Vagina (tissue), 2 donors: ENCODE results near the gene FGFR3. TPM values are rescaled to one million over a fixed set of nuclear protein-coding genes. Genes with fewer than 3 reads are reported as not detected.

ENCODE experiments used
- DNase-seq, 2 donors: peaks; one replicate each; pipeline ENCODE4 v3.0.0-alpha.2; 2017; ENCODE audit errors: extremely low spot score in 2 of 2
- H3K27ac ChIP-seq: fragments of 200-600 bp; sonication (generic); one replicate; pipeline ENCODE4 v1.5.1; 2019
- H3K27me3 ChIP-seq: fragments of 200-600 bp; sonication (generic); one replicate; pipeline ENCODE4 v1.5.1; 2019
- H3K36me3 ChIP-seq, 2 donors: fragments of 200-600 bp; sonication (generic); one replicate each; pipeline ENCODE4 v1.5.1; 2017 to 2019
- H3K4me1 ChIP-seq: fragments of 200-600 bp; sonication (generic); one replicate; pipeline ENCODE4 v1.5.1; 2019
- H3K4me3 ChIP-seq, 2 donors: fragments of 200-600 bp; sonication (generic); 1 replicate in 1 of 2; 2 replicates in 1 of 2; pipeline ENCODE4 v1.5.1; 2016 to 2019
- H3K9me3 ChIP-seq: fragments of 200-600 bp; sonication (generic); one replicate; pipeline ENCODE4 v1.5.1; 2019
- CTCF ChIP-seq, 3 experiments: fragments of 450-650 bp in 2 of 3; fragments of 200-600 bp in 1 of 3; sonication (generic) in 1 of 3; IDR thresholded peaks; one replicate each; pipeline ENCODE4 v1.5.1; 2017 to 2019; ENCODE audit warnings: antibody characterized with exemption in 3 of 3, mild to moderate bottlenecking in 2 of 3, moderate library complexity in 2 of 3
- POLR2A ChIP-seq, 2 donors: fragments of 450-650 bp; IDR thresholded peaks; one replicate each; pipeline ENCODE4 v1.6.1; 2017; ENCODE audit warnings: antibody characterized with exemption in 2 of 2, mild to moderate bottlenecking in 2 of 2, moderate library complexity in 2 of 2
- POLR2AphosphoS5 ChIP-seq, 2 donors: sonication (generic); formaldehyde crosslinking; IDR thresholded peaks; one replicate each; pipeline ENCODE4 v1.9.0; 2017; ENCODE audit warnings: antibody characterized with exemption in 2 of 2, mild to moderate bottlenecking in 2 of 2, low read depth in 1 of 2; ENCODE audit not compliant: insufficient read depth in 1 of 2
- intact Hi-C: fragments of 100-400 bp; cut with DNase I; formaldehyde crosslinking; loops from one replicate; pipeline ENCODE4 v1.15.1; 2023
- total RNA-seq: library from RNA; depleted of rRNA; stranded (reverse); fragments of >200 nt; gene quantifications from one replicate; pipeline ENCODE4 v1.2.3, GENCODE V29; 2016

Gene FGFR3
- total RNA-seq, 1 donor from 2014 or later: 96.5 TPM

- H3K9me3 ChIP-seq: no peaks in the 10 kb centered on the region
- peak within 1 kb of the TSS; percentile 66 for H3K27ac ChIP-seq
- H3K27me3 ChIP-seq: no peaks in the 10 kb centered on the region
- peaks cover 51% of the 10 kb centered on the region for H3K4me1 ChIP-seq
- H3K36me3 ChIP-seq: no peaks in the 10 kb centered on the region
- no peak for TF ChIP-seq POLR2A (IDR thresholded peaks at IDR 0.05)
- TF ChIP-seq POLR2AphosphoS5 (IDR thresholded peaks at IDR 0.05; ENCODE audit: insufficient read depth in 1 of 2, low read depth in 1 of 2): peak; percentile 77 to 82
- peak in 1 of 3 experiments; percentile 11 for TF ChIP-seq CTCF (IDR thresholded peaks at IDR 0.05)
- peak in 1 of 2 donors; percentile 94 for DNase-seq
- H3K4me3 ChIP-seq: peak within 1 kb of the TSS; percentile 75 to 93
- intact Hi-C loops: no loop called here
These were observed 63.2 kb downstream of the FGFR3 start, which contains the start of gene LETM1 for GRCh38 chr4:1856071-1856942. Gene LETM1 (minus strand): TSS chr4:1856156. CDS start chr4:1855950, 206 bp downstream.

- TF ChIP-seq POLR2AphosphoS5 (IDR thresholded peaks at IDR 0.05; ENCODE audit: insufficient read depth in 1 of 2, low read depth in 1 of 2) (no peak), CTCF (IDR thresholded peaks at IDR 0.05) (no peak), POLR2A (IDR thresholded peaks at IDR 0.05) (no peak)
- Histone ChIP-seq H3K4me1 (peaks cover 46% of the 10 kb centered on the region), H3K4me3 (peak overlapping the region; percentile 75 to 93), H3K9me3 (no peaks in the 10 kb centered on the region), H3K27me3 (no peaks in the 10 kb centered on the region), H3K27ac (peak overlapping the region; percentile 66), H3K36me3 (no peaks in the 10 kb centered on the region)
- intact Hi-C loops: no loop called here
- DNase-seq: no peak
These were observed 64.0 kb downstream of the FGFR3 start for GRCh38 chr4:1856943-1857699.

GRCh38 chr4:1857931-1858330 lies 64.8 kb downstream of the FGFR3 start:
- no peaks in the 10 kb centered on the region for H3K9me3 ChIP-seq
- DNase-seq: no peak
- H3K27ac ChIP-seq: no peak overlapping the region
- H3K27me3 ChIP-seq: no peaks in the 10 kb centered on the region
- peaks cover 44% of the 10 kb centered on the region for H3K4me1 ChIP-seq
- no peaks in the 10 kb centered on the region for H3K36me3 ChIP-seq
- no peak overlapping the region for H3K4me3 ChIP-seq
- no peak for TF ChIP-seq POLR2A (IDR thresholded peaks at IDR 0.05)
- TF ChIP-seq CTCF (IDR thresholded peaks at IDR 0.05): no peak
- no peak for TF ChIP-seq POLR2AphosphoS5 (IDR thresholded peaks at IDR 0.05; ENCODE audit: insufficient read depth in 1 of 2, low read depth in 1 of 2)
- intact Hi-C loops: no loop called here

Other genes starting within 250 kb of the FGFR3 start
- gene FAM53A, start 109.0 kb upstream of the FGFR3 start, total RNA-seq: 13.8 TPM
- 49.6 TPM for gene SLBP, start 81.0 kb upstream of the FGFR3 start, total RNA-seq
- 50.6 TPM for gene TMEM129, start 72.0 kb upstream of the FGFR3 start, total RNA-seq
- gene TACC3, start 71.8 kb upstream of the FGFR3 start, total RNA-seq: 16.0 TPM
- gene LETM1, start 62.9 kb downstream of the FGFR3 start, total RNA-seq: 67.5 TPM
- 38.5 TPM for gene NSD2, start 78.1 kb downstream of the FGFR3 start, total RNA-seq
- 19.6 TPM for gene NELFA, start 215.7 kb downstream of the FGFR3 start, total RNA-seq